Activated T-cell treated with anti-CD3 and anti-CD28 coated beads, Interleukin-2, amount 50 U/mL, for 72 hours (primary cell): ENCODE results near the gene MYO3B. TPM values are rescaled to one million over a fixed set of nuclear protein-coding genes. Genes with fewer than 3 reads are reported as not detected.

ENCODE experiments used
- ATAC-seq, 2 donors: fragments of 150-1000 bp; cut with Tn5 transposase; replicated peaks in 1 of 2; 2 replicates each; pipeline ENCODE4 v1.10.0; 2021; ENCODE audit warnings: moderate library complexity in 2 of 2, mild to moderate bottlenecking in 1 of 2
- DNase-seq, 2 donors: peaks; one replicate each; pipeline ENCODE4 v3.0.0; 2021 to 2022; ENCODE audit warnings: mixed read lengths in 1 of 2
- H3K27ac Mint-ChIP-seq: one replicate; pipeline ENCODE4 v1.8.0; 2022; ENCODE audit warnings: mild to moderate bottlenecking, moderate library complexity, mixed read lengths
- H3K27me3 Mint-ChIP-seq: one replicate; pipeline ENCODE4 v1.8.0; 2022; ENCODE audit warnings: low read depth, mixed read lengths
- H3K36me3 Mint-ChIP-seq, 2 donors: one replicate each; pipeline ENCODE4 v1.8.0; 2022; ENCODE audit warnings: mixed read lengths in 2 of 2, mild to moderate bottlenecking in 1 of 2; ENCODE audit not compliant: insufficient read depth in 2 of 2
- H3K4me1 Mint-ChIP-seq: one replicate; pipeline ENCODE4 v1.8.0; 2022; ENCODE audit warnings: low read depth, mixed read lengths
- H3K4me3 Mint-ChIP-seq, 2 donors: one replicate each; pipeline ENCODE4 v1.8.0; 2022; ENCODE audit warnings: mild to moderate bottlenecking in 2 of 2, mixed read lengths in 2 of 2, moderate library complexity in 2 of 2
- H3K9me3 Mint-ChIP-seq, 2 donors: one replicate each; pipeline ENCODE4 v1.8.0; 2022; ENCODE audit warnings: mixed read lengths in 2 of 2
- total RNA-seq, 2 donors: library from RNA; stranded (reverse); gene quantifications; one replicate each; pipeline ENCODE4 v1.2.3, GENCODE V29; 2022

MYO3B gene
- total RNA-seq, 2 donors from 2014 or later: 3.8 to 4.1 TPM

DNA sequence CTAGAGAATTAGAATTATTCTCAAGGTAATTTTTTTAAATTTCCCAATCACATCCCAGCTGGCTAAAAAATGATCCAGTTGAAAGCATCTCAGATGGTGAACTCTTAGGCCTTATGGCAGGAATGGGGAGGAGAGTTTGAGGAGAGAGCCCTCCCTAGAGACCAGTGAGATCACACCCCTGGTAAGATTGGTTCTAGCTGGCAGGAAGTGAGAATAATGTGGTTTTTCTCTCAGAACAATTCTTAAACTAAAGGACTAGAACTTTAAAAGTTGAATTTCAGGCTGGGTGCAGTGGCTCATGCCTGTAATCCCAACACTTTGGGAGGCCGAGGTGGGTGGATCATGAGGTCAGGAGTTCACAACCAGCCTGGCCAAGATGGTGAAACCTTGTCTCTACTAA is 120.2 kb downstream of the MYO3B start:
- H3K36me3 Mint-ChIP-seq: no peaks in the 10 kb centered on the region
- peaks cover 8% of the 10 kb centered on the region for H3K27me3 Mint-ChIP-seq
- ATAC-seq (no peak), DNase-seq (no peak)
- H3K9me3 Mint-ChIP-seq: peaks cover 2 to 4% of the 10 kb centered on the region in 2 donors
- no peak overlapping the region for H3K27ac Mint-ChIP-seq
- no peak overlapping the region for H3K4me3 Mint-ChIP-seq
- no peaks in the 10 kb centered on the region for H3K4me1 Mint-ChIP-seq

DNA sequence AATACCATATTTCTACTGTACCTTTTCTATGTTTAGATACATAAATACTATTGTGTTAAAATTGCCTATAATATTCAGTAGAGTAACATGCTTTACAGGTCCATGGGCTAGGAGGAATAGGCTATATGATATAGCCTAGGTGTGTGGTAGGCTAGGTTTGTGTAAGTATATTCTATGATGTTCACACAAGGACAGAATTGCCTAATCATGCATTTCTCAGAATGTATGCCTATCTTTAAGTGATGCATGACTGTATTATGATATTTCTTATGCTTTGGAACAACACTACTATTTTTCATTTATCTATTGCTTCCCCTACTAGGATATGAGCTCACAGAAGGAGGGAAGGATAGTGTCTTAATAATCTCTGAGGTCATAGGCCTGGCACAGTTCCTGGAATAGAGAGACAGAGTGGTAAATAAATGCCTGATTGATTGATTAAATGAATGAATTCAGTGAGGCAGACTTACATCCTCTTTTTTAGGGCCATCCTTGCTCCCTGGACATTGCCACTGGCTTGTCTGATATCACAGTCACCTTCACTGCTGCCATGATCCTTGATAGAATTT is 121.0 kb downstream of the MYO3B start:
- no peak for ATAC-seq
- H3K27me3 Mint-ChIP-seq: peaks cover 8% of the 10 kb centered on the region
- no peaks in the 10 kb centered on the region for H3K36me3 Mint-ChIP-seq
- no peak for DNase-seq
- peaks cover 2 to 4% of the 10 kb centered on the region in 2 donors for H3K9me3 Mint-ChIP-seq
- no peaks in the 10 kb centered on the region for H3K4me1 Mint-ChIP-seq
- no peak overlapping the region for H3K4me3 Mint-ChIP-seq
- H3K27ac Mint-ChIP-seq: no peak overlapping the region

DNA sequence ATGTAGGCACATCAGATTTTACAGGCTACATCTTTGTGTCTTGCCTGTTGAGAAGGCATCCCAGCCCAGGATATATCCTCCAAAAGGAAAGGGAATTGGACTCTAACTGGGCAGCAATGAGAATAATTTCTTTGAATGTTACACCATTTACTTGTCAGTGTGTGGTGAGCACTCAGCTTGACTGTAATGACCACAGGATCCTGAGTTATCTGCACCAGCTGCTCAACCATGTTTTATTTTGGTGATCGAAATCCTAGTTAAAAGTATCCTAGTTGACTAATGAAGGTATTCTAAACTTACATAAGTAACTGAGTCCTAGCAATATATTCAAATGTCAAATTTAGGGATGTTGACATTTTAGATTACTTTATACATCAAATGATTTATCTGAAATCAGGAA is 123.0 kb downstream of the MYO3B start:
- Mint-ChIP-seq H3K4me3 (no peak overlapping the region), H3K4me1 (no peaks in the 10 kb centered on the region), H3K36me3 (no peaks in the 10 kb centered on the region), H3K9me3 (peaks cover under 1 to 2% of the 10 kb centered on the region in 2 donors), H3K27ac (no peak overlapping the region), H3K27me3 (peaks cover 5% of the 10 kb centered on the region)
- ATAC-seq (no peak), DNase-seq (no peak)

DNA sequence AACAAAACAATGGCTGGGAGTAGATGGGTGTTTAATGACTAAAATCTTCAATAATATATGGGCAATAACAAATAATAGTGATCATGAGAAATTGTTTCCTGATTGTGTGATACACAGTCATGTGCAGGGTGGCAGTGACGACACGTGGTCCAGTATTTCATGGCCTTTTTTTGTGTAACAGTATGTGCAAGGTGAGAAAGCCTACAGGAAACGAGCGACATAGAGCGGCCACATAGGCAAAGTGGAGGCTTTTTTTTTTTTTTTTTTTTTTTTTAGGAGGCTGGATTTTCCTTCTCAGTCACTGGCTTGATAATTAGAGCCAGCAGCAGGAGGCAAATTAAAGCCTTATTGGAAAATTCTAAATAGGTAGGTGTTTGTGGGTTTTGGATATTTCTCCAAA is 123.7 kb downstream of the MYO3B start:
- no peak overlapping the region for H3K4me3 Mint-ChIP-seq
- no peaks in the 10 kb centered on the region for H3K36me3 Mint-ChIP-seq
- no peak for ATAC-seq
- no peaks in the 10 kb centered on the region for H3K27me3 Mint-ChIP-seq
- H3K9me3 Mint-ChIP-seq: peaks cover 0 to 1% of the 10 kb centered on the region in 2 donors
- H3K27ac Mint-ChIP-seq: no peak overlapping the region
- H3K4me1 Mint-ChIP-seq: no peaks in the 10 kb centered on the region
- DNase-seq: no peak

DNA sequence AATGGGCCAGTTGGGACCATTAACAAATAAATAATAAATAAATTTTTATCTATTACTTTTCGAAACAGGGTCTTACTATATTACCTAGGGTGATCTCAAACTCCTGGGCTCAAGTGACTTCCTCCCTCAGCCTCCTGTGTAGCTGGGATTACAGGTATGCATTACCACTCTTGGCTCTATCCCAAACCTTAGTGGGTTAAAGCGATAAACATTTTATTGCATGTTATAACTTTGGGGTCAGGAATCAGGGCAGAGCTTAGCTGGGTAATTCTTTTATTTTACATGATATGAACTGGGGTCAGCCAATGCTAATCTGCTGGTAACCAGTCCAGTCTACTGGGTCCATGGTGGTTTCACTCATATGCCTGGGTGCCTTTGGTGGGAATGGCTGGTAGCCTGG is 127.8 kb downstream of the MYO3B start:
- ATAC-seq (no peak), DNase-seq (no peak)
- H3K4me1 Mint-ChIP-seq: no peaks in the 10 kb centered on the region
- peaks cover 6% of the 10 kb centered on the region for H3K27me3 Mint-ChIP-seq
- no peaks in the 10 kb centered on the region for H3K36me3 Mint-ChIP-seq
- H3K4me3 Mint-ChIP-seq: no peak overlapping the region
- H3K27ac Mint-ChIP-seq: no peak overlapping the region
- no peaks in the 10 kb centered on the region for H3K9me3 Mint-ChIP-seq

DNA sequence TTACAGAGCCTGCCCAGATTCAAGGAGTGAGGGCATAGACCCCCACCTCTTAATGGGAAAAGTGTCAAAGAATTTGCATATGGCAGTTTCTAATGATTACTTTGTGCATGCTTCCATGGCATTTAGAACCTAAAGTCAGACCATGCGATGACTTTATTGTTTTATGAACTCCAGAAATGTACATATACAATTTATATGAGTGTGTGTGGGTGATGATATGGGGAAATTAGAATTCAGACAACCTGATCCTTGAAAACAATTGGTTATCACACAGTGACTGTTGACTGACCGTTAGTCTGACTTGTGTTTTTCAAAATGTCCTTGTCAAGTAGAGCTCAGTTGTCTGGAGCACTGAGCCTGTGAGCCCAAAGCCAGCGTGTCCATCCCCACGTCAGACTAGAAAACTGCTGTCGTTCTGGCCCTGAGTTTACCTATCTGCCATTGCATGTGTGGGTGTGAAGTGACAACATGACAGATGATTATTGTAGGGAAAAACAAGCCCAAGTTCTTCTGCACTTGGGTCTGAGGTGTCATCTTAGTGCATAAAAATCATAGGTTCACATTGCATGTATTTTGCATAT is 128.4 kb downstream of the MYO3B start:
- H3K27me3 Mint-ChIP-seq: peaks cover 7% of the 10 kb centered on the region
- no peak for DNase-seq
- no peaks in the 10 kb centered on the region for H3K9me3 Mint-ChIP-seq
- H3K4me3 Mint-ChIP-seq: no peak overlapping the region
- H3K4me1 Mint-ChIP-seq: peaks cover 5% of the 10 kb centered on the region
- H3K36me3 Mint-ChIP-seq: no peaks in the 10 kb centered on the region
- H3K27ac Mint-ChIP-seq: no peak overlapping the region
- no peak for ATAC-seq

DNA sequence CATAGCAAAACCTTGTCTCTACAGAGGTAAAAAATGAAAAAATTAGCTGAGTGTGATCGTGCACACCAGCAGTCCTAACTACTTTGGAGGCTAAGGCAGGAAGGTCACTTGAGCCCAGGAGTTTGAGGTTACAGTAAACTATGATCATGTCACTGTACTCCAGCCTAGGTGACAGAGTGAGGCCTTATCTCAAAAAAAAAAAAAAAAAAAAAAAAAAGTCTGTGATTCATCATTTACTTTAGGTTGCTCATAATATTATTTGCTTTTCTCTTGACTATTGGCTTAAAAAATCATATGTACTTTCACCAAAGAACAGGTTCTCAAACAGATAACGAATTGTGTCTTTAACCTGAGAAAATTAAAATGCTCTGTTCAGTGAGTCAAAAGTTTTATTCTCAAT is 129.1 kb downstream of the MYO3B start:
- H3K9me3 Mint-ChIP-seq: no peaks in the 10 kb centered on the region
- peaks cover 14% of the 10 kb centered on the region for H3K27me3 Mint-ChIP-seq
- H3K4me1 Mint-ChIP-seq: peaks cover 11% of the 10 kb centered on the region
- no peak for ATAC-seq
- no peak overlapping the region for H3K4me3 Mint-ChIP-seq
- H3K27ac Mint-ChIP-seq: no peak overlapping the region
- no peak for DNase-seq
- H3K36me3 Mint-ChIP-seq: no peaks in the 10 kb centered on the region

DNA sequence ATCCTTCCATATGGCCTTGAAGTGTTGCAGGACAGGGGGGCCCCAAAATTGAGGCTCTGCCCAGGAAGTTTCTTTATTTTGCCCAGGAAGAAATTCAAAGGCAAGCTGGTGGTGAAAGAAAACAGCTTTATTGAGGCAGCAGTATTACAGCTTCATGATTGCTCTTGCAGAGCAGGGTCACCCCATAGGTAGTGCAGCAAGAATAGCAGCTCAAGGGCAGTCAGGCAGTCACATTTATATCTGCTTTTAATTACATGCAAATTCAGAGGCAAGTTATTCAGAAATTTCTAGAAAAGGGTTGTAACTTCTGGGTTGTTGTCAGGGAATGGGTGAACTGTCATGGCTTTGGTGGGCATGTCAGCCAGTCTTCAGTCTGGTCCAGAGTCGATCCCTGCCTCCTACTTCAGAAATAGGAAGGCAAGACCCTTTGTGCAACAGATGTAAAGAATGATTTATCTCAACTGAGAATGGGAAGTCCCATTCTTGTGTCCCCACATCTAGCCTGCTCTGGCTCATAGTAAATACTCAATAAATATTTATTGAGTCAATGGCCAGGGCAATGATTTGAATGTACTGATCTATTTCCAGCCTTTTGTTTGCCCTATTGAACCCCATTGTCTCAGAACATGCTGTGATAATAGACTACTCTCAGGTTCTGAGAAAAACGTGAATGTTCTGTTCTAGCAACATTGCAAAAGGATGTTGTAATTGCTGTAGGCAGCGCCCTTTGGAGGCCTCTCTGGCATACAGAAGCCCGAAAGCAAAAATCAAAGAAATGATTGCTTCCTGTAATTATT is 129.8 kb downstream of the MYO3B start:
- Mint-ChIP-seq H3K4me1 (peaks cover 13% of the 10 kb centered on the region), H3K4me3 (no peak overlapping the region), H3K27ac (no peak overlapping the region), H3K27me3 (peaks cover 20% of the 10 kb centered on the region), H3K36me3 (no peaks in the 10 kb centered on the region), H3K9me3 (no peaks in the 10 kb centered on the region)
- DNase-seq: no peak
- ATAC-seq: no peak

DNA sequence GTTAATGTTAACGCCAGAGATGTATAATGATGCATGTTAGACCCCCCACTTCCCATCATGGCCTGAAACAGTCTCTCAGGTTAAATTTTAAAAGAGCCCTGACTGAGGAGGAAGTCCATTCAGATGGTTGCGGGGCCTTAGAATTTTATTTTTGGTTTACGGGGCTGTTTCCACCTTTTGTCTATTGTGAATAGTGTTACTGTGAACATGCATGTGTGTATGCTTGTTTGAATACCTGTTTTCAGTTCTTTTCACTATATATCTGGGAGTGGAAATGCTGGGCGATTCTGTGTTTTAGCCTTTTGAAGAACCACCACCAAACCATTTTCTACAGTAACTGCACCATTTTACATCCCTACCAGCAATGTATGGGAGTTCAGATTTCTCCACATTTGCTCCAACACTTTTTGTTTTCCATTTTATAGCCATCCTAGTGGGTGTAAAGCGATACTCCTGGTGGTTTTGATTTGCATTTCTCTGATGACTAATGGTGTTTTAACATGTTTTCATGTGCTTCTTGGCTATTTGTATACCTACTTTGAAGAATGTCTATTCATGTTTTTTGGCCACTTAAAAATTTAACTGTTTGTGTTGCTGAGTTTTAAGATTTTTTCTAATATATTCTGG is 133.0 kb downstream of the MYO3B start:
- no peak for DNase-seq
- no peak overlapping the region for H3K27ac Mint-ChIP-seq
- ATAC-seq: no peak
- no peaks in the 10 kb centered on the region for H3K9me3 Mint-ChIP-seq
- H3K4me3 Mint-ChIP-seq: no peak overlapping the region
- peaks cover 13% of the 10 kb centered on the region for H3K4me1 Mint-ChIP-seq
- peaks cover 20% of the 10 kb centered on the region for H3K27me3 Mint-ChIP-seq
- no peaks in the 10 kb centered on the region for H3K36me3 Mint-ChIP-seq

DNA sequence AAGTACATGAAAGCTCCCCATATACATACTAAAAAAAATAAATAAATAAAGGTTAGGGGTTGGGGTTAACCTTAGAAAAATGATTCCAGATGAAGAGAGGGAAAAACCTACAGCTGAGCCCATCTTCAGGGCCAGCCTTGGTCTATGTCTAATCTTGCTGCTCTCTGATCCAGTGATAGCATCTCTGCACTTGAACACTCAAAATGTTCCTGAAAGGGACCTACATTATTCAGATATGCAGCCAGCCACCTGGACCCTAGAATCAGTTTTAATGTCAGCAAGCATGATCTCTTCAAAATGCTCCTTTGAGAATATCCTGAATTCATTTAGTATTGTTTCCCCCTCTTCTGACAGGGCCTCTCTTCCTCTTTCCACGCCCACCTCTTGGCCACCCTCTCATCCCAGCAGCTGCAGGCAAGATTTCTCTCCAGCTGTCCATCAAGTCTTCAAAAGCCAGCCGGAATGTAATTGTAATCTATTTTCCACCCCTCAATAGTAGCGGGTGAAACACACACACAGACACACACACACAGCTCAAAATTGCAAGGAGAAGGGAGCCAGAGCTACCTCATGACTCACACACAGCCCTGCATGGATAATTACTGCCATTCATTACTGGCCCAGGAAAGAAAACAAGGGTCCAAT is 135.5 kb downstream of the MYO3B start:
- no peak for ATAC-seq
- H3K9me3 Mint-ChIP-seq: no peaks in the 10 kb centered on the region
- no peak for DNase-seq
- H3K4me3 Mint-ChIP-seq: no peak overlapping the region
- H3K36me3 Mint-ChIP-seq: no peaks in the 10 kb centered on the region
- H3K27ac Mint-ChIP-seq: no peak overlapping the region
- peaks cover 13% of the 10 kb centered on the region for H3K4me1 Mint-ChIP-seq
- H3K27me3 Mint-ChIP-seq: peaks cover 23% of the 10 kb centered on the region

DNA sequence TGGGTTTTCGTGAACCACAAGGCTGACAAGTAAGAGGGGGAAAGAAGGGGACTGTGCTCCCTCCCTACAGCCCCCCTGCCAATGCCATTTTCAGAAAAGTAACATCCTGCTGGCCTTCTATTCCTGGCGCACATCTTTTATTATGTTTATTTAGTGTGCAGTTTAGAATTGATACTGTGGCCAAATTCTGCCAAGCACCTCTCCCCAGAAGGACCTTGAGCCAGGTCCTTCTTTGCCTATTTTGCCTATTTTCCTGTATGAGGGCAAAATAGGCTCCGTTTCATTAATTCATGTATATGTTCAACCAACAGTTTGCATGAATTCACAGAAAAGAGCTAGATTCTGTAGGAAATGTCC is 136.0 kb downstream of the MYO3B start:
- Mint-ChIP-seq H3K9me3 (no peaks in the 10 kb centered on the region), H3K4me3 (no peak overlapping the region), H3K27ac (no peak overlapping the region), H3K36me3 (no peaks in the 10 kb centered on the region), H3K4me1 (peaks cover 13% of the 10 kb centered on the region), H3K27me3 (peaks cover 22% of the 10 kb centered on the region)
- ATAC-seq (no peak), DNase-seq (no peak)

DNA sequence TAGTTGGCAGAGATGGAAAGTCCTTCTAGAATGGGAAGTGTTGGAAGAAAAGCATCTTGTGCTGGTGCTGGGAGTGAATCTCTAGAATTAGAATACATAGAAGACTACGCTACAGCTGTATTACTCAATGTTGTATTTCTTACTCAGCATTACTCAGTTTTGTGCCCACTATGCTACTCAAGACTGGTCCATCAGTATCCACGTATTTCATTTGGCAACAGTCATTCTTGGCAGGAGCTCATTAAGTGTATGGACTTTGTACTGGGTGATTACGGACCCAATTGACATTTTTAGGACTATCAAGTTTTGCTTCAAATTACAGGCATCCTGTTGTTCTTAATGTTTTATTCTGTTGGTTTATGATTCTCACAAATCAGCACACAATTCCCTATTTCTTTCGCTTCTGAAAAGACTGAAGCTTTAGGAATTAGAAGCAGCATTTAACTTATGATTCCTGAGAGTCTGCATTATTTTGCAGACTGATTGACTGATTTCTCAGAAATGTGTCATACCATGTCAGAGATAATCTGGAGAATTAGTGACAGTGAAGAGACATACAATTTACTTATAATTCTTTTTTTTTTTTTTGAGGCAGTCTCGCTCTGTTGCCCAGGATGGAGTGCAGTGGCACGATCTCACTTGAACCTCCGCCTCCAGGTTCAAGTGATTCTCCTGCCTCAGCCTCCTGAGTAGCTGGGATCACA is 136.9 kb downstream of the MYO3B start:
- Mint-ChIP-seq H3K4me3 (no peak overlapping the region), H3K27me3 (peaks cover 29% of the 10 kb centered on the region), H3K9me3 (peaks cover 0 to 2% of the 10 kb centered on the region in 2 donors), H3K36me3 (peaks cover 4 to 5% of the 10 kb centered on the region in 2 donors), H3K4me1 (peaks cover 13% of the 10 kb centered on the region), H3K27ac (no peak overlapping the region)
- ATAC-seq: no peak
- DNase-seq: no peak
